Colonic mucosa (tissue), 4 donors: ENCODE results near the gene PDLIM4. TPM values are rescaled to one million over a fixed set of nuclear protein-coding genes. Genes with fewer than 3 reads are reported as not detected.

Experiments used
- DNase-seq: peaks from one replicate; pipeline ENCODE4 v3.0.0-alpha.2; 2020
- H3K27ac ChIP-seq: fragments of 200-600 bp; one replicate; pipeline ENCODE4 v1.8.0; 2021
- H3K27me3 ChIP-seq: fragments of 200-600 bp; one replicate; pipeline ENCODE4 v1.8.0; 2021
- H3K36me3 ChIP-seq: fragments of 200-600 bp; one replicate; pipeline ENCODE4 v1.8.0; 2021
- H3K4me1 ChIP-seq: fragments of 200-600 bp; one replicate; pipeline ENCODE4 v1.8.0; 2021; ENCODE audit warnings: mild to moderate bottlenecking
- H3K4me3 ChIP-seq: fragments of 200-600 bp; one replicate; pipeline ENCODE4 v1.8.0; 2021
- H3K9ac ChIP-seq, 2 donors: one replicate each; pipeline ENCODE4 v1.7.0; 2013; ENCODE audit warnings: control low read depth in 2 of 2, low read depth in 2 of 2, low read length in 2 of 2
- H3K9me3 ChIP-seq: fragments of 200-600 bp; one replicate; pipeline ENCODE4 v1.8.0; 2021
- CTCF ChIP-seq: fragments of 200-600 bp; IDR thresholded peaks from one replicate; pipeline ENCODE4 v1.8.0; 2022; ENCODE audit warnings: antibody characterized with exemption, mild to moderate bottlenecking
- intact Hi-C: fragments of 100-400 bp; cut with DNase I; formaldehyde crosslinking; loops from one replicate; pipeline ENCODE4 v1.14.1; 2022
- microRNA-seq: library from miRNA; unstranded; fragments of <30 nt; microRNA quantifications from one replicate; pipeline ENCODE4, GENCODE V29; 2019
- total RNA-seq, 2 donors: library from RNA; stranded (reverse); fragmentation: NEBNext Ultra II Directional in 1 of 2; extraction: Animal tissue kit (Norgen Biotek cat#: 25700) in 1 of 2; gene quantifications; one replicate each; pipeline ENCODE4 v1.2.1, GENCODE V29; 2021
- donor health status: healthy.
- donor health status: DM: no; HTN: no; CAD: no.
- donor health status: DM: no; HTN: no; CAD: no.

The PDLIM4 gene
- total RNA-seq, 2 donors from 2014 or later, result 2.3 to 14.3 TPM

DNA sequence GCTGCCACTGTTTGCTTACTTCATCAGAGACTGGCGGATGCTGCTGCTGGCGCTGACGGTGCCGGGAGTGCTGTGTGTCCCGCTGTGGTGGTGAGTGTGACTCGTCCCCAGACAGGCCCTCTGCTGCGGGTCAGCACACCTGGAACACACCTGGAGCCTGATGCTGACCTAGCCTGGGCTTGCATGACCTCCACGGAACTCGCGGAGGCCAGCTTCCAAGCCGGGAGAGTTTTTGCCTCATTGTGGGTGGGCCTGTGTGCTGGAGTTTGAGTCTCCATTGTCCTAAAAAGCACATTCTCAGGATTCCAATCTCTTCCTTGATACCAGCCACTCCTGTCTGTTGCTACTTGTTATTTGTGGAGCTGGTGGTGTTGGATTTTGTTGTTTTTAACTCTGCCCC lies 64.8 kb downstream of the PDLIM4 start:
- Histone ChIP-seq H3K36me3 (no peaks in the 10 kb centered on the region), H3K9me3 (no peaks in the 10 kb centered on the region), H3K27ac (no peak overlapping the region), H3K9ac (no peak overlapping the region), H3K27me3 (no peaks in the 10 kb centered on the region), H3K4me1 (no peaks in the 10 kb centered on the region), H3K4me3 (no peak overlapping the region)
- intact Hi-C loops, result no loop called here
- DNase-seq, result no peak
- TF ChIP-seq CTCF, result no peak

Small RNAs within 50 kb of the gene (microRNA-seq; reads per million reads assigned to microRNA genes)
- gene MIR6830, result not detected

Other genes starting within 250 kb of the PDLIM4 start
- under 1 TPM; 0.25 to 0.93 TPM for gene ACSL6, start 246.0 kb upstream of the PDLIM4 start, total RNA-seq
- gene IL3, start 197.0 kb upstream of the PDLIM4 start, total RNA-seq, result under 1 TPM in 1 of 2 donors, not detected in 1; 0.25 TPM
- under 1 TPM in 1 of 2 donors, not detected in 1; 0.67 TPM for gene CSF2, start 183.9 kb upstream of the PDLIM4 start, total RNA-seq
- 10 to 100 TPM; 53.7 to 79.6 TPM for gene P4HA2, start 29.8 kb upstream of the PDLIM4 start, total RNA-seq
- gene SLC22A4, start 36.7 kb downstream of the PDLIM4 start, total RNA-seq, result 1 to 10 TPM; 1.3 to 8.3 TPM
- 10 to 100 TPM; 26.0 to 38.6 TPM for gene SLC22A5, start 112.0 kb downstream of the PDLIM4 start, total RNA-seq
- gene IRF1, start 233.1 kb downstream of the PDLIM4 start, total RNA-seq, result 10 to 100 TPM; 59.7 to 87.8 TPM